Prostate gland (tissue), 2 donors: ENCODE data around the gene ZNF211.

Source experiments
- POLR2A ChIP-seq: fragments of 450-650 bp; IDR thresholded peaks from one replicate; pipeline ENCODE4 v1.6.1; 2016; ENCODE audit warnings: antibody characterized with exemption, mild to moderate bottlenecking
- POLR2AphosphoS5 ChIP-seq: sonication (generic); formaldehyde crosslinking; IDR thresholded peaks from one replicate; pipeline ENCODE4 v1.6.1; 2017; ENCODE audit warnings: antibody characterized with exemption
- TF ChIP-seq, protein P1 (sequence below), 4 experiments: fragments of 200-600 bp in 2 of 4; fragments of 450-650 bp in 2 of 4; sonication (generic) in 2 of 4; IDR thresholded peaks; 1 replicate in 3 of 4; 2 replicates in 1 of 4; pipeline ENCODE4 v1.5.1; 2016 to 2019; ENCODE audit warnings: antibody characterized with exemption in 4 of 4, mild to moderate bottlenecking in 2 of 4, moderate library complexity in 2 of 4

DNA sequence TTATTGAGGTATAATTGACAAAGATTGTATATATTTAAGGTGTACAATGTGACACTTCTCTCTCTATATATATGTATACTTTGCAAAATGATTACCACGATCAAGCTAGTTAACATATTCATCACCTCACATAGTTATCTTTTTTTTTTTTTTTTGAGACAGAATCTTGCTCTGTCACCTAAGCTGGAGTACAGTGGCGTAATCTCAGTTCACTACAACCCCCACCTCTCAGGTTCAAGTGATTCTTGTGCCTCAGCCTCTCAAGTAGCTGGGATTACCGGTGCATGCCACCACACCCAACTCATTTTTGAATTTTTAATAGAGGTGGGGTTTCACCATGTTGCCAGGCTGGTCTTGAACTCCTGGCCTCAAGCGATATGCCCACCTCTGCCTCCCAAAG lies 39.5 kb downstream of the ZNF211 start:
- no peak for TF ChIP-seq POLR2AphosphoS5
- TF ChIP-seq POLR2A = no peak
- TF ChIP-seq, protein P1, sequence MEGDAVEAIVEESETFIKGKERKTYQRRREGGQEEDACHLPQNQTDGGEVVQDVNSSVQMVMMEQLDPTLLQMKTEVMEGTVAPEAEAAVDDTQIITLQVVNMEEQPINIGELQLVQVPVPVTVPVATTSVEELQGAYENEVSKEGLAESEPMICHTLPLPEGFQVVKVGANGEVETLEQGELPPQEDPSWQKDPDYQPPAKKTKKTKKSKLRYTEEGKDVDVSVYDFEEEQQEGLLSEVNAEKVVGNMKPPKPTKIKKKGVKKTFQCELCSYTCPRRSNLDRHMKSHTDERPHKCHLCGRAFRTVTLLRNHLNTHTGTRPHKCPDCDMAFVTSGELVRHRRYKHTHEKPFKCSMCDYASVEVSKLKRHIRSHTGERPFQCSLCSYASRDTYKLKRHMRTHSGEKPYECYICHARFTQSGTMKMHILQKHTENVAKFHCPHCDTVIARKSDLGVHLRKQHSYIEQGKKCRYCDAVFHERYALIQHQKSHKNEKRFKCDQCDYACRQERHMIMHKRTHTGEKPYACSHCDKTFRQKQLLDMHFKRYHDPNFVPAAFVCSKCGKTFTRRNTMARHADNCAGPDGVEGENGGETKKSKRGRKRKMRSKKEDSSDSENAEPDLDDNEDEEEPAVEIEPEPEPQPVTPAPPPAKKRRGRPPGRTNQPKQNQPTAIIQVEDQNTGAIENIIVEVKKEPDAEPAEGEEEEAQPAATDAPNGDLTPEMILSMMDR (IDR thresholded peaks at IDR 0.05) = no peak
